ENCODE measurements around the gene ACOXL.
A peak's percentile ranks its signal among the peaks of the same experiment; 100 is the strongest.

Gene ACOXL

DNA sequence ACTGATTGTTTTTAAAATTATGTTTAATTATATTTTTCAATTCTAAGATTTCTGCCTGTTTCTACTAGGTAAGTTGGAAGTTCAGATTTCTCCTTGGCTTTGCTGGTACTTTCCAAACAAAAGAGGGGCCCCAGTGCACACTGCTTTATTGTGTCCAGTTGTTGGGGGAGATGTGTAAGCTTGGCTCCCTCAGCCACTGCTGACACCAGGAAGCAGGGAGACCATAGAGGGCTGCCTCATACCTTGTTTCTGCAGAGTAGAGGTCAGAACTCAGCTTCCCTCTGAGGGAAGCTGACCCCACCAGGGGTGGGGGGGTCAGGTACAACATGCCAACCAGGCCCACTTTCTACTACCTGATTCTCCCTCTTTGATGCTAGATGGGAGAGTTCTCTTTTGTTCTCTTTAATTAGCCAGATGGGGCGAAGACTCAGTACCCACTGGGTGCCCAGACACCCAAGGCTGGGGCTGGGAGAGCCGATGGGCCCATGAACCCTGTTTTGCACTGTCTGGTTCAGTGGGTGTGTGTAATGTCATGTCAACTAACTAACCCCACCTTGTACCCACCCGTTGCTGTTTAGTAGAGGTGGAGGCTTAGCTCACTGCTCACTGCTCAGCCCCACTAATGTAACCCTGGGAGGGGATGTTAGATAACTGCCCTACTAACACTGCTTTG lies 403.0 kb downstream of the ACOXL start:
- H2BK120ac ChIP-seq (ENCODE audit: low read depth, low read length), result no peak overlapping the region
- H3K36me3 ChIP-seq (ENCODE audit: control insufficient read depth in 1 of 2, insufficient read depth in 2 of 2, low read depth in 1 of 2, low read length in 2 of 2), result peaks cover 0 to 27% of the 10 kb centered on the region in 2 experiments

DNA sequence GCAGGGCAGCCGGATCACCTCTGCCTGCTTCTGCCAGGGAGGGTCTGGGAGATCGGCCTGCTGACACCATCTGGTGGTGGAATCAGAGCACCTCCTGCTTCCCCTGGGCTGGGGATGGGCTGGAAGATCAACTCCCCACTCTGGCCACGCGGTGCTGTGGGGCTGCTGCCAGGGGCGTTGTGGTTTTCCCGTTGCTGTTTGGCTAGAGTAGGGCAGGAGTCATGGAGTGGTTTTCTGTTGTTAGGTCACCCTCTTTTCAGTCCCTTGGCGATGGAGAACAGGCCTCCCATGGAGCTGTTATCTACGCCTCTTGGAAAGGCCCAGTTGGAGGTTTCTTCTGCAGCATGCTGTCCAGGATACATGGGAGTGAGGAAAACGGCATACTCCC lies 403.5 kb downstream of the ACOXL start:
- WGBS, result 70% methylated on average over 9 of the region's 9 CpGs
- Histone ChIP-seq H3K27me3 (ENCODE audit: control insufficient read depth in 1 of 2, insufficient read depth in 1 of 2, low read length in 2 of 2) (peaks cover 0 to 16% of the 10 kb centered on the region in 2 experiments), H2AFZ (ENCODE audit: low read depth, low read length) (no peak overlapping the region), H3K36me3 (ENCODE audit: control insufficient read depth in 1 of 2, insufficient read depth in 2 of 2, low read depth in 1 of 2, low read length in 2 of 2) (peaks cover 0 to 30% of the 10 kb centered on the region in 2 experiments), H3K4me2 (ENCODE audit: low read length, poor library complexity, severe bottlenecking) (no peak overlapping the region), H2BK5ac (ENCODE audit: low read depth, low read length, poor library complexity, severe bottlenecking) (no peak overlapping the region), H2BK15ac (ENCODE audit: low read depth, poor library complexity, severe bottlenecking) (no peak overlapping the region), H3K23ac (ENCODE audit: low read length in 2 of 2) (no peak overlapping the region), H3K9ac (ENCODE audit: low read length) (peak overlapping the region; percentile 23), H3K27ac (ENCODE audit: low read length, poor library complexity, severe bottlenecking) (no peak overlapping the region), H3K4me1 (ENCODE audit: control insufficient read depth, insufficient read depth, low read depth, low read length) (peaks cover 8% of the 10 kb centered on the region), H4K8ac (ENCODE audit: low read length) (no peak overlapping the region), H3K4me3 (ENCODE audit: insufficient read depth in 1 of 2, low read depth in 1 of 2, low read length in 2 of 2) (no peak overlapping the region), H3K14ac (ENCODE audit: low read length in 2 of 2) (no peak overlapping the region), H2BK120ac (ENCODE audit: low read depth, low read length) (no peak overlapping the region), H4K91ac (ENCODE audit: low read length) (no peak overlapping the region), H3K18ac (ENCODE audit: low read depth in 1 of 2, low read length in 2 of 2) (no peak overlapping the region), H3K4ac (ENCODE audit: low read depth in 1 of 2, low read length in 2 of 2) (no peak overlapping the region), H2AK5ac (ENCODE audit: low read length, severe bottlenecking) (no peak overlapping the region), H3K9me3 (ENCODE audit: control insufficient read depth, low read length) (no peaks in the 10 kb centered on the region), H3K79me1 (replicated peaks; ENCODE audit: low read length, poor library complexity, severe bottlenecking) (peaks cover 26% of the 10 kb centered on the region), H2BK12ac (ENCODE audit: low read length in 2 of 2) (no peak overlapping the region)
- peak; percentile 7 for DNase-seq

More for the DNA sequence above, 403.0 kb downstream of the ACOXL start:
- Histone ChIP-seq H3K4me2 (ENCODE audit: low read length, poor library complexity, severe bottlenecking) (no peak overlapping the region), H2BK5ac (ENCODE audit: low read depth, low read length, poor library complexity, severe bottlenecking) (no peak overlapping the region), H3K9me3 (ENCODE audit: control insufficient read depth, low read length) (no peaks in the 10 kb centered on the region), H3K4me3 (ENCODE audit: insufficient read depth in 1 of 2, low read depth in 1 of 2, low read length in 2 of 2) (no peak overlapping the region), H3K4ac (ENCODE audit: low read depth in 1 of 2, low read length in 2 of 2) (no peak overlapping the region), H2AK5ac (ENCODE audit: low read length, severe bottlenecking) (no peak overlapping the region), H3K27me3 (ENCODE audit: control insufficient read depth in 1 of 2, insufficient read depth in 1 of 2, low read length in 2 of 2) (peaks cover 0 to 16% of the 10 kb centered on the region in 2 experiments), H3K14ac (ENCODE audit: low read length in 2 of 2) (no peak overlapping the region), H3K23ac (ENCODE audit: low read length in 2 of 2) (no peak overlapping the region), H2AFZ (ENCODE audit: low read depth, low read length) (no peak overlapping the region), H3K27ac (ENCODE audit: low read length, poor library complexity, severe bottlenecking) (no peak overlapping the region), H4K8ac (ENCODE audit: low read length) (no peak overlapping the region), H2BK12ac (ENCODE audit: low read length in 2 of 2) (no peak overlapping the region), H3K79me1 (replicated peaks; ENCODE audit: low read length, poor library complexity, severe bottlenecking) (peaks cover 24% of the 10 kb centered on the region), H3K18ac (ENCODE audit: low read depth in 1 of 2, low read length in 2 of 2) (no peak overlapping the region), H3K4me1 (ENCODE audit: control insufficient read depth, insufficient read depth, low read depth, low read length) (peaks cover 8% of the 10 kb centered on the region), H4K91ac (ENCODE audit: low read length) (no peak overlapping the region), H2BK15ac (ENCODE audit: low read depth, poor library complexity, severe bottlenecking) (no peak overlapping the region), H3K9ac (ENCODE audit: low read length) (peak overlapping the region; percentile 23)
- DNase-seq, result no peak
- WGBS, result 97% methylated on average over 3 of the region's 3 CpGs

DNA sequence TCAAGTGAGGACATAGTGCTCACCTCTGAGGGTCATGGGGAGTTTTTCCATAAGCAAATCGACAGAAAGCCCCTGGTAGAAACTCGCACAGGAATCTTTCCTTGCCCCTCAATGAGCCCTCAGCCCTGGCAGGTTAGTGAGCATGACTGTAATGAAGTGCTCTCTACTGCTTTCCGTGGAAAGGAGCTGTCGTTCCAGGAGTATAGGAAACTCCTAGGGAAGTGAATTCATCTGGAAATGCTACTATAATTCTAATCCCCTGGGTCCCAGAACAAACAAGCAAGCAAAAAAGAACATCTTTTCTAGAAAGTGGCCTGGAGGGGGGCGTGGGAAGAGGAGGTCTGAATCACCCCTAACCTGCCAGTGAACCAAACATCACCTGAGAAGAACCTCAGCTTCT lies 406.5 kb downstream of the ACOXL start:
- Histone ChIP-seq H3K4me3 (ENCODE audit: insufficient read depth in 1 of 2, low read depth in 1 of 2, low read length in 2 of 2) (no peak overlapping the region), H3K27ac (ENCODE audit: low read length, poor library complexity, severe bottlenecking) (no peak overlapping the region), H3K9ac (ENCODE audit: low read length) (no peak overlapping the region), H4K8ac (ENCODE audit: low read length) (no peak overlapping the region), H2BK12ac (ENCODE audit: low read length in 2 of 2) (no peak overlapping the region), H2BK15ac (ENCODE audit: low read depth, poor library complexity, severe bottlenecking) (no peak overlapping the region), H3K79me1 (replicated peaks; ENCODE audit: low read length, poor library complexity, severe bottlenecking) (peaks cover 27% of the 10 kb centered on the region), H3K4ac (ENCODE audit: low read depth in 1 of 2, low read length in 2 of 2) (no peak overlapping the region), H3K4me2 (ENCODE audit: low read length, poor library complexity, severe bottlenecking) (no peak overlapping the region), H3K18ac (ENCODE audit: low read depth in 1 of 2, low read length in 2 of 2) (no peak overlapping the region), H2AK5ac (ENCODE audit: low read length, severe bottlenecking) (no peak overlapping the region), H3K23ac (ENCODE audit: low read length in 2 of 2) (no peak overlapping the region), H3K14ac (ENCODE audit: low read length in 2 of 2) (no peak overlapping the region), H3K4me1 (ENCODE audit: control insufficient read depth, insufficient read depth, low read depth, low read length) (peaks cover 8% of the 10 kb centered on the region), H2BK120ac (ENCODE audit: low read depth, low read length) (no peak overlapping the region), H4K91ac (ENCODE audit: low read length) (no peak overlapping the region), H2BK5ac (ENCODE audit: low read depth, low read length, poor library complexity, severe bottlenecking) (no peak overlapping the region), H3K9me3 (ENCODE audit: control insufficient read depth, low read length) (no peaks in the 10 kb centered on the region), H2AFZ (ENCODE audit: low read depth, low read length) (no peak overlapping the region), H3K27me3 (ENCODE audit: control insufficient read depth in 1 of 2, insufficient read depth in 1 of 2, low read length in 2 of 2) (peaks cover 0 to 16% of the 10 kb centered on the region in 2 experiments), H3K36me3 (ENCODE audit: control insufficient read depth in 1 of 2, insufficient read depth in 2 of 2, low read depth in 1 of 2, low read length in 2 of 2) (peaks cover 2 to 38% of the 10 kb centered on the region in 2 experiments)
- DNase-seq, result no peak
- WGBS, result 93% methylated on average over 3 of the region's 5 CpGs

DNA sequence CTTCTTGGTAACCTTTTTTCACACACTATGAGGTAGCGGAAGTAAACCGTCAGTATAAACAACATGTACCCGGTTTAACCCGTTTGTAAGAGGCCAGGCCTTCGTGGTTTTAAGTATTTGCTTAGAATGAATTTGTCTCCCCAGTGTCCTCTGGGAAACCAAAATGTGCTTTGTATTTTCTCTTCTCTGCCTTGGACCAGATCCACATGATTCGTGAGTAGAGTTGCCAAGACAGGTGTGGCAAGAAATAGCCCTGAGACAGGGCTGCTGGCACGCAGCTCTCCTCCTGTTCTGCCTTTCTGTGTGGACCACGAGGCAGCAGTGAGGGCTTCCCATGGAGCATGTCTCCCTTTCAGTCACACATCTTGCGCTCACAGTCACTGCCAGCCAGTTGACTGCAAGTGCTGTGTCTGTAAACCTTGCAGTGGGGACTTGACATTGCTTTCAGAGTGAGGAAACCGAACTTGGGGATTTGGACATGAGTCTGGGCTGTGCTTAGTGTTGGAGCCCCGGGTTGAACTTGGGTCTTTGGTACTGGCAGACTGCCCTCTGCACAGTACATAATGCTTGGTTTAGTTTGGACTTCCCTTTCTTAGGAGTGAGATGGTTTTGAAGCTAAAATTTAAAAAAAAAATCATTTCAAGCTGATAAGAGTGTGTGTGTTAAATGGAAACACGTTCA lies 407.4 kb downstream of the ACOXL start:
- no peak overlapping the region for H3K14ac ChIP-seq (ENCODE audit: low read length in 2 of 2)
- peaks cover 8% of the 10 kb centered on the region for H3K4me1 ChIP-seq (ENCODE audit: control insufficient read depth, insufficient read depth, low read depth, low read length)
- WGBS, result 79% methylated on average over 11 of the region's 12 CpGs

More for the DNA sequence above, 407.4 kb downstream of the ACOXL start:
- no peak overlapping the region for H4K8ac ChIP-seq (ENCODE audit: low read length)
- H2AK5ac ChIP-seq (ENCODE audit: low read length, severe bottlenecking), result no peak overlapping the region
- no peak overlapping the region for H2BK12ac ChIP-seq (ENCODE audit: low read length in 2 of 2)
- no peak overlapping the region for H4K91ac ChIP-seq (ENCODE audit: low read length)
- peaks cover 29% of the 10 kb centered on the region for H3K79me1 ChIP-seq (replicated peaks; ENCODE audit: low read length, poor library complexity, severe bottlenecking)
- DNase-seq, result no peak
- H3K27ac ChIP-seq (ENCODE audit: low read length, poor library complexity, severe bottlenecking), result no peak overlapping the region
- no peaks in the 10 kb centered on the region for H3K9me3 ChIP-seq (ENCODE audit: control insufficient read depth, low read length)
- no peak overlapping the region for H2AFZ ChIP-seq (ENCODE audit: low read depth, low read length)
- no peak overlapping the region for H2BK5ac ChIP-seq (ENCODE audit: low read depth, low read length, poor library complexity, severe bottlenecking)
- H3K18ac ChIP-seq (ENCODE audit: low read depth in 1 of 2, low read length in 2 of 2), result no peak overlapping the region
- no peak overlapping the region for H3K4me3 ChIP-seq (ENCODE audit: insufficient read depth in 1 of 2, low read depth in 1 of 2, low read length in 2 of 2)
- H2BK15ac ChIP-seq (ENCODE audit: low read depth, poor library complexity, severe bottlenecking), result no peak overlapping the region
- no peak overlapping the region for H2BK120ac ChIP-seq (ENCODE audit: low read depth, low read length)
- peaks cover 0 to 16% of the 10 kb centered on the region in 2 experiments for H3K27me3 ChIP-seq (ENCODE audit: control insufficient read depth in 1 of 2, insufficient read depth in 1 of 2, low read length in 2 of 2)
- H3K9ac ChIP-seq (ENCODE audit: low read length), result no peak overlapping the region
- no peak overlapping the region for H3K4me2 ChIP-seq (ENCODE audit: low read length, poor library complexity, severe bottlenecking)
- H3K23ac ChIP-seq (ENCODE audit: low read length in 2 of 2), result no peak overlapping the region
- H3K4ac ChIP-seq (ENCODE audit: low read depth in 1 of 2, low read length in 2 of 2), result peak overlapping the region in 1 of 2 experiments; percentile 28
- peaks cover 2 to 38% of the 10 kb centered on the region in 2 experiments for H3K36me3 ChIP-seq (ENCODE audit: control insufficient read depth in 1 of 2, insufficient read depth in 2 of 2, low read depth in 1 of 2, low read length in 2 of 2)

Data from mesenchymal stem cell (in vitro differentiated cells and primary cell).